H1 (cell line): ENCODE results near the gene VPS52. TPM values are rescaled to one million over a fixed set of nuclear protein-coding genes. Genes with fewer than 3 reads are reported as not detected.

Experiments used
- polyA plus RNA-seq, 7 experiments: library from polyadenylated mRNA; depleted of rRNA in 3 of 7; stranded (reverse) in 5 of 7; unstranded in 2 of 7; fragments of >200 nt in 5 of 7; fragments of 200-250 nt in 2 of 7; gene quantifications; 1 replicate in 5 of 7; 2 replicates in 1 of 7; 4 replicates in 1 of 7; pipeline versions ENCODE4 v1.2.1 to v1.2.3, GENCODE V29; 2011 to 2013; ENCODE audit warnings: missing spikeins in 2 of 7, mixed read lengths in 2 of 7
- total RNA-seq: library from RNA; stranded (reverse); fragmentation: NEBNext Ultra II Directional; extraction: Animal tissue kit (Norgen Biotek cat#: 25700); gene quantifications from 2 replicates; pipeline ENCODE4 v1.2.1, GENCODE V29; 2021
- TF ChIP-seq, protein P1 (sequence below): IDR thresholded peaks from 2 replicates; pipeline ENCODE4 v1.6.1; 2012; ENCODE audit warnings: low read length, inconsistent platforms

The VPS52 gene
- total and polyA plus RNA-seq, 2 of the 8 experiments (the other 6 are each of a cell fraction or from before 2014, with no cell fraction given): 36.5 to 86.3 TPM

DNA sequence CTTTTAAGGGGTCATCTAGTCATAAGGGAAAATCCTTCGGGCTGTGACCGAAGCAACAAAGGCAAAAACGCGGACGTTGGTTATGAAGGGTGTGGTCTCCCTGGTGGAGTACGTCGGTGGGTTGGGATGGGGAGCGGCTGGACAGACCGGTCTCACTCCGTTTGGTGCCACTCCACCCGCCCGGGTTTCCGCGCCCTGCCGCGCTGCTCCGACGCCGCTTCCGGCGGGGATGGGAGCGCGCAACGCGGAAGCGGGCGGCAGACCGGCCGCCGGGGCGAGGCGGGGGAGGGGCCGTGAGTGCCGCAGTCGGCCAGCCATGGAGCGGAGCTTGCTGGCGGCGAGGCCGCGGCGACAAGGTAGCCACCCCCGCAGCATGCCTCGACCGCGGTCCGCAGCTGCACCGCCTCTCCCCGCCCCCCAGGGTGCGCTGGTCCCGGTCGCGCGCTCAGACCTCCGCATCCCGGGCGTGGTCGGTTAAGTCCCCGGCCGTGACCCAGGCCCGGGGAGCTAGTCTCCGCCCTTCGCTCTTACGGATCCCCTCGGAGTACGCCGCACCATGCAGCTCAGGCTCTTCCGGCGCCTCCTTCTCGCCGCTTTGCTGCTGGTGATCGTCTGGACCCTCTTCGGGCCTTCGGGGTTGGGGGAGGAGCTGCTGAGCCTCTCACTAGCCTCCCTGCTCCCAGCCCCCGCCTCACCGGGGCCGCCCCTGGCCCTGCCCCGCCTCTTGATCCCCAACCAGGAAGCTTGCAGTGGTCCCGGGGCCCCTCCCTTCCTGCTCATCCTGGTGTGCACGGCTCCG lies 5.4 kb upstream of the VPS52 start, which contains the start of gene B3GALT4 (continued):
- TF ChIP-seq, protein P1, sequence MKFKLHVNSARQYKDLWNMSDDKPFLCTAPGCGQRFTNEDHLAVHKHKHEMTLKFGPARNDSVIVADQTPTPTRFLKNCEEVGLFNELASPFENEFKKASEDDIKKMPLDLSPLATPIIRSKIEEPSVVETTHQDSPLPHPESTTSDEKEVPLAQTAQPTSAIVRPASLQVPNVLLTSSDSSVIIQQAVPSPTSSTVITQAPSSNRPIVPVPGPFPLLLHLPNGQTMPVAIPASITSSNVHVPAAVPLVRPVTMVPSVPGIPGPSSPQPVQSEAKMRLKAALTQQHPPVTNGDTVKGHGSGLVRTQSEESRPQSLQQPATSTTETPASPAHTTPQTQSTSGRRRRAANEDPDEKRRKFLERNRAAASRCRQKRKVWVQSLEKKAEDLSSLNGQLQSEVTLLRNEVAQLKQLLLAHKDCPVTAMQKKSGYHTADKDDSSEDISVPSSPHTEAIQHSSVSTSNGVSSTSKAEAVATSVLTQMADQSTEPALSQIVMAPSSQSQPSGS: peak; percentile 58; the same call in 1 of the 2 replicates
